Measurements from ENCODE around the gene PAPPA. TPM values are rescaled to one million over a fixed set of nuclear protein-coding genes. Genes with fewer than 3 reads are reported as not detected.

Gene PAPPA
- total RNA-seq, 1 experiment from 2014 or later: 0.17 TPM

GRCh38 chr9:116308076-116308475 is 154.5 kb downstream of the PAPPA start:
- Histone ChIP-seq H3K4me2 (ENCODE audit: insufficient read depth, insufficient read length, low read length) (no peak overlapping the region), H2BK12ac (ENCODE audit: insufficient read length, low read depth, low read length) (no peak overlapping the region), H3K9me3 (ENCODE audit: control insufficient read depth, low read depth, low read length) (no peaks in the 10 kb centered on the region), H2BK20ac (ENCODE audit: low read depth, low read length, poor library complexity, severe bottlenecking) (no peak overlapping the region), H3K4ac (ENCODE audit: low read depth, low read length) (no peak overlapping the region), H3K23ac (ENCODE audit: insufficient read length, low read depth, low read length) (no peak overlapping the region), H3K27ac (ENCODE audit: insufficient read length, low read depth, low read length) (no peak overlapping the region), H3T11ph (ENCODE audit: low read length) (no peak overlapping the region), H2BK120ac (ENCODE audit: low read depth, low read length, poor library complexity, severe bottlenecking) (no peak overlapping the region), H3K27me3 (ENCODE audit: insufficient read depth, low read length) (no peaks in the 10 kb centered on the region), H2AFZ (ENCODE audit: low read length) (no peak overlapping the region), H3K23me2 (ENCODE audit: insufficient read length, low read depth, low read length, poor library complexity, severe bottlenecking) (no peaks in the 10 kb centered on the region), H4K91ac (ENCODE audit: insufficient read length, low read depth, low read length) (no peak overlapping the region), H4K8ac (replicated peaks; ENCODE audit: insufficient read length, low read depth, low read length) (no peak overlapping the region), H2AK5ac (ENCODE audit: insufficient read length, low read length) (no peak overlapping the region), H3K9ac (ENCODE audit: extremely low read depth, insufficient read length, low read length) (no peak overlapping the region), H3K79me2 (ENCODE audit: insufficient read depth, low read length) (no peaks in the 10 kb centered on the region), H3K56ac (ENCODE audit: insufficient read length, low read depth, low read length) (no peak overlapping the region), H4K5ac (ENCODE audit: insufficient read length, low read depth, low read length) (no peak overlapping the region), H3K4me1 (ENCODE audit: insufficient read depth, low read length) (peaks cover 12% of the 10 kb centered on the region), H3K79me1 (ENCODE audit: insufficient read depth, low read depth, low read length, poor library complexity, severe bottlenecking) (no peaks in the 10 kb centered on the region), H3K18ac (ENCODE audit: insufficient read length, low read depth, low read length) (no peak overlapping the region), H2BK5ac (ENCODE audit: insufficient read length, low read length) (no peak overlapping the region), H3K14ac (ENCODE audit: insufficient read depth, low read length) (no peak overlapping the region), H2BK15ac (ENCODE audit: low read depth, low read length) (no peak overlapping the region), H4K20me1 (ENCODE audit: control insufficient read depth, insufficient read depth, insufficient read length) (no peaks in the 10 kb centered on the region)
- no peak for DNase-seq
- Mint-ChIP-seq H3K27me3 (ENCODE audit: low read depth) (peaks cover 19% of the 10 kb centered on the region), H3K4me1 (peaks cover 28 to 29% of the 10 kb centered on the region in 2 experiments), H3K36me3 (ENCODE audit: insufficient read depth in 1 of 3, low read depth in 3 of 3) (no peaks in the 10 kb centered on the region), H3K4me3 (no peak overlapping the region), H3K27ac (no peak overlapping the region), H3K9me3 (no peaks in the 10 kb centered on the region)
- TF ChIP-seq, protein P1, sequence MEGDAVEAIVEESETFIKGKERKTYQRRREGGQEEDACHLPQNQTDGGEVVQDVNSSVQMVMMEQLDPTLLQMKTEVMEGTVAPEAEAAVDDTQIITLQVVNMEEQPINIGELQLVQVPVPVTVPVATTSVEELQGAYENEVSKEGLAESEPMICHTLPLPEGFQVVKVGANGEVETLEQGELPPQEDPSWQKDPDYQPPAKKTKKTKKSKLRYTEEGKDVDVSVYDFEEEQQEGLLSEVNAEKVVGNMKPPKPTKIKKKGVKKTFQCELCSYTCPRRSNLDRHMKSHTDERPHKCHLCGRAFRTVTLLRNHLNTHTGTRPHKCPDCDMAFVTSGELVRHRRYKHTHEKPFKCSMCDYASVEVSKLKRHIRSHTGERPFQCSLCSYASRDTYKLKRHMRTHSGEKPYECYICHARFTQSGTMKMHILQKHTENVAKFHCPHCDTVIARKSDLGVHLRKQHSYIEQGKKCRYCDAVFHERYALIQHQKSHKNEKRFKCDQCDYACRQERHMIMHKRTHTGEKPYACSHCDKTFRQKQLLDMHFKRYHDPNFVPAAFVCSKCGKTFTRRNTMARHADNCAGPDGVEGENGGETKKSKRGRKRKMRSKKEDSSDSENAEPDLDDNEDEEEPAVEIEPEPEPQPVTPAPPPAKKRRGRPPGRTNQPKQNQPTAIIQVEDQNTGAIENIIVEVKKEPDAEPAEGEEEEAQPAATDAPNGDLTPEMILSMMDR (conservative IDR thresholded peaks at IDR 0.05): no peak
- no CpG with 5 or more reads among the region's 4 CpGs for WGBS (ENCODE audit: extremely low coverage, insufficient read length, low lambda C conversion rate)

Measured in H9 (cell line).